ENCODE results near the gene SUGCT.

SUGCT gene

GRCh38 chr7:40369641-40370277, 235.0 kb downstream of the SUGCT start:
- Histone ChIP-seq H3K27ac (ENCODE audit: low read length) (no peak overlapping the region), H3K36me3 (replicated peaks; ENCODE audit: low read depth, low read length) (no peaks in the 10 kb centered on the region), H2AFZ (ENCODE audit: low read depth, low read length) (no peak overlapping the region), H3K27me3 (ENCODE audit: low read depth, low read length) (0 out of 2 replicates have a peak, but pooled peaks cover 4% of the 10 kb centered on the region), H3K4me1 (ENCODE audit: low read length) (no peaks in the 10 kb centered on the region), H3K9me3 (ENCODE audit: insufficient read depth, low read length) (no peaks in the 10 kb centered on the region), H3K9ac (ENCODE audit: low read length) (no peak overlapping the region), H3K4me3 (ENCODE audit: low read length) (no peak overlapping the region), H3K79me2 (ENCODE audit: low read length) (no peaks in the 10 kb centered on the region), H4K20me1 (ENCODE audit: insufficient read depth, low read length) (no peaks in the 10 kb centered on the region), H3K4me2 (ENCODE audit: low read length) (no peak overlapping the region)
- TF ChIP-seq EZH2phosphoT487 (IDR thresholded peaks at IDR 0.05; ENCODE audit: low read depth) (no peak), CTCF (IDR thresholded peaks at IDR 0.05; ENCODE audit: low read depth, low read length) (no peak)

- no peak overlapping the region for H3K9ac ChIP-seq (ENCODE audit: low read length)
These were observed 237.1 kb downstream of the SUGCT start for GRCh38 chr7:40371806-40372440.

GRCh38 chr7:40374575-40374974, 239.8 kb downstream of the SUGCT start:
- no peaks in the 10 kb centered on the region for H3K36me3 ChIP-seq (replicated peaks; ENCODE audit: low read depth, low read length)
- H4K20me1 ChIP-seq (ENCODE audit: insufficient read depth, low read length): no peaks in the 10 kb centered on the region
- no peaks in the 10 kb centered on the region for H3K4me1 ChIP-seq (ENCODE audit: low read length)
- H3K27ac ChIP-seq (ENCODE audit: low read length): no peak overlapping the region
- no peak overlapping the region for H3K4me3 ChIP-seq (ENCODE audit: low read length)
- H3K4me2 ChIP-seq (ENCODE audit: low read length): no peak overlapping the region
- H3K9ac ChIP-seq (ENCODE audit: low read length): no peak overlapping the region
- H3K27me3 ChIP-seq (ENCODE audit: low read depth, low read length): 0 out of 2 replicates have a peak, but pooled peaks cover 4% of the 10 kb centered on the region
- no peak overlapping the region for H2AFZ ChIP-seq (ENCODE audit: low read depth, low read length)
- no peaks in the 10 kb centered on the region for H3K9me3 ChIP-seq (ENCODE audit: insufficient read depth, low read length)
- H3K79me2 ChIP-seq (ENCODE audit: low read length): no peaks in the 10 kb centered on the region
- TF ChIP-seq EZH2phosphoT487 (IDR thresholded peaks at IDR 0.05; ENCODE audit: low read depth): no peak
- TF ChIP-seq CTCF (IDR thresholded peaks at IDR 0.05; ENCODE audit: low read depth, low read length): no peak

More at GRCh38 chr7:40371806-40372440, 237.1 kb downstream of the SUGCT start:
- TF ChIP-seq CTCF (IDR thresholded peaks at IDR 0.05; ENCODE audit: low read depth, low read length) (no peak), EZH2phosphoT487 (IDR thresholded peaks at IDR 0.05; ENCODE audit: low read depth) (no peak)
- H3K27ac ChIP-seq (ENCODE audit: low read length): no peak overlapping the region
- H3K27me3 ChIP-seq (ENCODE audit: low read depth, low read length): 0 out of 2 replicates have a peak, but pooled peaks cover 4% of the 10 kb centered on the region
- H3K4me3 ChIP-seq (ENCODE audit: low read length): no peak overlapping the region
- H3K4me2 ChIP-seq (ENCODE audit: low read length): no peak overlapping the region
- no peaks in the 10 kb centered on the region for H3K36me3 ChIP-seq (replicated peaks; ENCODE audit: low read depth, low read length)
- no peaks in the 10 kb centered on the region for H4K20me1 ChIP-seq (ENCODE audit: insufficient read depth, low read length)
- H2AFZ ChIP-seq (ENCODE audit: low read depth, low read length): no peak overlapping the region
- H3K4me1 ChIP-seq (ENCODE audit: low read length): no peaks in the 10 kb centered on the region
- H3K9me3 ChIP-seq (ENCODE audit: insufficient read depth, low read length): no peaks in the 10 kb centered on the region
- H3K79me2 ChIP-seq (ENCODE audit: low read length): no peaks in the 10 kb centered on the region

GRCh38 chr7:40380111-40380510, 245.3 kb downstream of the SUGCT start:
- Histone ChIP-seq H3K4me1 (ENCODE audit: low read length) (no peaks in the 10 kb centered on the region), H3K4me3 (ENCODE audit: low read length) (no peak overlapping the region), H3K9me3 (ENCODE audit: insufficient read depth, low read length) (no peaks in the 10 kb centered on the region), H3K9ac (ENCODE audit: low read length) (no peak overlapping the region), H3K27me3 (ENCODE audit: low read depth, low read length) (peaks cover 4% of the 10 kb centered on the region; the same call in 1 of the 2 replicates), H3K4me2 (ENCODE audit: low read length) (no peak overlapping the region), H3K36me3 (replicated peaks; ENCODE audit: low read depth, low read length) (no peaks in the 10 kb centered on the region), H4K20me1 (ENCODE audit: insufficient read depth, low read length) (no peaks in the 10 kb centered on the region), H3K79me2 (ENCODE audit: low read length) (no peaks in the 10 kb centered on the region), H2AFZ (ENCODE audit: low read depth, low read length) (no peak overlapping the region), H3K27ac (ENCODE audit: low read length) (no peak overlapping the region)
- TF ChIP-seq CTCF (IDR thresholded peaks at IDR 0.05; ENCODE audit: low read depth, low read length) (no peak), EZH2phosphoT487 (IDR thresholded peaks at IDR 0.05; ENCODE audit: low read depth) (no peak)
